GM18909 (cell line): ENCODE measurements around the gene BMP10.
"Not testable (repeated sequence)": the region's sequence is repeated elsewhere in the genome, so short reads cannot be mapped to it uniquely, and the experiment has no call there.

ENCODE experiments used
- ATAC-seq: cut with Tn5 transposase; IDR thresholded peaks from one replicate; pipeline ENCODE4 v1.9.1; 2021; ENCODE audit warnings: mild to moderate bottlenecking; ENCODE audit not compliant: unreplicated experiment, poor library complexity

The BMP10 gene

GRCh38 chr2:68895981-68896380 lies 24.8 kb upstream of the BMP10 start:
- not testable (repeated sequence) for ATAC-seq

GRCh38 chr2:68889500-68889899 lies 18.3 kb upstream of the BMP10 start:
- ATAC-seq: no peak

- ATAC-seq: no peak
These were observed 17.8 kb upstream of the BMP10 start for GRCh38 chr2:68889021-68889420.

GRCh38 chr2:68888038-68888704 lies 17.0 kb upstream of the BMP10 start:
- ATAC-seq: no peak

GRCh38 chr2:68885811-68886075 lies 14.5 kb upstream of the BMP10 start:
- no peak for ATAC-seq

- no peak for ATAC-seq
These were observed 14.0 kb upstream of the BMP10 start for GRCh38 chr2:68885074-68885810.

- no peak for ATAC-seq
These were observed 9.0 kb upstream of the BMP10 start for GRCh38 chr2:68880213-68880612.

- no peak for ATAC-seq
These were observed 8.1 kb upstream of the BMP10 start for GRCh38 chr2:68879296-68879695.

- no peak for ATAC-seq
These were observed 7.6 kb upstream of the BMP10 start for GRCh38 chr2:68878753-68879152.

GRCh38 chr2:68878071-68878711 lies 7.0 kb upstream of the BMP10 start:
- ATAC-seq: no peak

GRCh38 chr2:68877079-68877772 lies 6.0 kb upstream of the BMP10 start:
- ATAC-seq: no peak

- ATAC-seq: no peak
These were observed 982 bp downstream of the BMP10 start for GRCh38 chr2:68870215-68870614.

- ATAC-seq: no peak
These were observed 6.1 kb downstream of the BMP10 start for GRCh38 chr2:68865108-68865507.

GRCh38 chr2:68863996-68864395 lies 7.2 kb downstream of the BMP10 start:
- ATAC-seq: no peak

GRCh38 chr2:68862889-68863288 lies 8.3 kb downstream of the BMP10 start:
- no peak for ATAC-seq

GRCh38 chr2:68861330-68861729 lies 9.9 kb downstream of the BMP10 start:
- ATAC-seq: no peak

GRCh38 chr2:68860111-68860510 lies 11.1 kb downstream of the BMP10 start:
- no peak for ATAC-seq

GRCh38 chr2:68857855-68858456 lies 13.2 kb downstream of the BMP10 start:
- no peak for ATAC-seq

- no peak for ATAC-seq
These were observed 13.9 kb downstream of the BMP10 start for GRCh38 chr2:68857202-68857845.

GRCh38 chr2:68855550-68855949 lies 15.6 kb downstream of the BMP10 start:
- ATAC-seq: no peak
